Measurements from ENCODE around the gene ECD. TPM values are rescaled to one million over a fixed set of nuclear protein-coding genes. Genes with fewer than 3 reads are reported as not detected.

ECD gene
- total and polyA plus RNA-seq, 2 of the 4 experiments (the other 2 are of a cell fraction), result 22.1 to 32.8 TPM

- H2AFZ ChIP-seq (replicated peaks; ENCODE audit: low read length, poor library complexity), result no peak overlapping the region
- H2BK5ac ChIP-seq (ENCODE audit: low read depth, low read length, poor library complexity, severe bottlenecking), result no peak overlapping the region
- BruUV-seq (replicated peaks), result no TSS peak
- peaks cover 2% of the 10 kb centered on the region; the same call in 1 of the 2 replicates for H4K20me1 ChIP-seq (ENCODE audit: insufficient read depth, low read length)
- no peak overlapping the region for H3K56ac ChIP-seq (ENCODE audit: extremely low read depth, insufficient read depth, low read length)
- no peak overlapping the region for H3K27ac ChIP-seq (ENCODE audit: insufficient read depth, low read length)
- H2BK15ac ChIP-seq (ENCODE audit: low read depth, low read length), result no peak overlapping the region
- H3K4me2 ChIP-seq (ENCODE audit: low read depth, low read length), result no peak overlapping the region
- H3K14ac ChIP-seq (replicated peaks; ENCODE audit: low read depth, low read length), result no peak overlapping the region
- H4K8ac ChIP-seq (ENCODE audit: low read depth in 2 of 2, low read length in 2 of 2), result no peak overlapping the region
- dilution Hi-C loops (cut with HindIII; ENCODE audit: low sequenced_read_pairs, unreplicated experiment) (no loop called here), intact Hi-C loops (cut with micrococcal nuclease) (no loop called here), in situ Hi-C loops (cut with MboI; ENCODE audit: low sequenced_read_pairs) (no loop called here)
- no peak overlapping the region for H2BK20ac ChIP-seq (ENCODE audit: low read depth, low read length)
- no peak overlapping the region for H3K4ac ChIP-seq (ENCODE audit: low read depth, low read length)
- no peak for DNase-seq
- no peaks in the 10 kb centered on the region for H3K9me1 ChIP-seq (ENCODE audit: insufficient read depth, low read length)
- no peak overlapping the region for H2AK5ac ChIP-seq (ENCODE audit: low read depth, low read length)
- no peak overlapping the region for H3K23ac ChIP-seq (ENCODE audit: low read depth, low read length)
- H3K4me1 ChIP-seq (ENCODE audit: control insufficient read depth, insufficient read depth, low read length), result no peaks in the 10 kb centered on the region
- H3K79me1 ChIP-seq (ENCODE audit: low read depth in 1 of 2, low read length in 2 of 2), result no peaks in the 10 kb centered on the region
- no peaks in the 10 kb centered on the region for H3K9me3 ChIP-seq (ENCODE audit: control insufficient read depth, insufficient read depth, low read length)
- ChIA-PET CTCF (interaction anchor here (0.8 kb wide), 1 partner anchor 15 kb away, joined by 3 read pairs; no protein-coding TSS in a partner anchor), POLR2A (ENCODE audit: unreplicated experiment) (no interaction called here)
- no peak overlapping the region for H2AK9ac ChIP-seq (replicated peaks; ENCODE audit: low read depth, low read length, poor library complexity)
- H3K27me3 ChIP-seq (ENCODE audit: control insufficient read depth, insufficient read depth, low read length), result no peaks in the 10 kb centered on the region
- H3K36me3 ChIP-seq (ENCODE audit: control insufficient read depth, insufficient read depth, low read length), result no peaks in the 10 kb centered on the region
- H3K18ac ChIP-seq (ENCODE audit: low read depth, low read length), result no peak overlapping the region
- H3K4me3 ChIP-seq (ENCODE audit: insufficient read depth, low read depth, low read length), result no peak overlapping the region
- H4K91ac ChIP-seq (ENCODE audit: insufficient read depth, low read depth, low read length), result no peak overlapping the region
- ATAC-seq (ENCODE audit: low read depth), result no peak
- no peak overlapping the region for H4K5ac ChIP-seq (ENCODE audit: low read depth, low read length)
- H3K9ac ChIP-seq (ENCODE audit: low read depth, low read length), result no peak overlapping the region
- no peak overlapping the region for H2BK120ac ChIP-seq (ENCODE audit: low read depth, low read length)
- WGBS, 2 experiments (ENCODE audit: extremely low coverage in 2 of 2, insufficient read length in 1 of 2), result no CpG with 5 or more reads among the region's 1 CpG
- TF ChIP-seq RFX5 (IDR thresholded peaks at IDR 0.05; ENCODE audit: low read depth, low read length), result no peak
- TF ChIP-seq FOS (IDR thresholded peaks at IDR 0.05; ENCODE audit: low read depth, low read length), result no peak
- TF ChIP-seq RAD21 (IDR thresholded peaks at IDR 0.05; ENCODE audit: low read length), result no peak
- TF ChIP-seq NFE2L2 (IDR thresholded peaks at IDR 0.05; ENCODE audit: low read depth, low read length), result no peak
- no peak for TF ChIP-seq RCOR1 (IDR thresholded peaks at IDR 0.05; ENCODE audit: insufficient replicate concordance, low read length)
- no peak for TF ChIP-seq POLR2A (IDR thresholded peaks at IDR 0.05; ENCODE audit: low read depth, low read length)
- TF ChIP-seq MAZ (IDR thresholded peaks at IDR 0.05; ENCODE audit: borderline replicate concordance, low read depth, low read length), result no peak
- TF ChIP-seq USF2 (IDR thresholded peaks at IDR 0.05; ENCODE audit: low read depth, low read length), result no peak
- TF ChIP-seq CTCF (conservative IDR thresholded peaks at IDR 0.05; ENCODE audit: low read depth, low read length), result no peak
- no peak for TF ChIP-seq MXI1 (IDR thresholded peaks at IDR 0.05; ENCODE audit: borderline replicate concordance, low read depth, low read length)
- TF ChIP-seq CEBPB (IDR thresholded peaks at IDR 0.05; ENCODE audit: low read depth, low read length), result no peak
- no peak for TF ChIP-seq CHD1 (IDR thresholded peaks at IDR 0.05; ENCODE audit: low read depth, low read length)
- TF ChIP-seq SMC3 (IDR thresholded peaks at IDR 0.05; ENCODE audit: low read depth, low read length), result no peak
- TF ChIP-seq ELK1 (IDR thresholded peaks at IDR 0.05; ENCODE audit: borderline replicate concordance, low read depth, low read length), result no peak
- TF ChIP-seq BHLHE40 (IDR thresholded peaks at IDR 0.05; ENCODE audit: low read depth, low read length), result no peak
These were observed 68.7 kb downstream of the ECD start for GRCh38 chr10:73099141-73099540.
